ENCODE measurements around the gene KRT33A. TPM values are rescaled to one million over a fixed set of nuclear protein-coding genes. Genes with fewer than 3 reads are reported as not detected.

KRT33A gene
- total RNA-seq, 1 experiment from 2014 or later = not detected

DNA sequence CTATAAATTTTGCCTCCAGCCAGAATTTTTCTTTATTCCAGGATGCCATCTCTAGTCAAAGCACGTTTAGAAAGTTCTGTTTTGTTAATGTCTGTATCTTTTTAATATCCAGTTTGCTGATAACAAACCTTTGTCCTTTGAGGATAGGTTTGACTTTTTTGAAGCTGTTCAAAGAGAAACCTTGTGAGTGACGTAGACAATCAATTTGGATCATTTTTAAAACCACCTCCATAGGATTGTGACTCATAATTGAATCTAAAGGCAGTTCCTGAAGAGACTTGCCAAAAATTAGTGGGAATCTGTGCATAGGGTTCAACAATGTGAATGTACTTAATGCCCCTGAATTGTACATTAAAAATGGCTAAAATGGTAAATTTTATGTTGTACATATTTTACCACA is 40.9 kb upstream of the KRT33A start:
- H3K36me3 Mint-ChIP-seq (ENCODE audit: insufficient read depth, unreplicated experiment) = peaks cover 5% of the 10 kb centered on the region
- ChIA-PET CTCF (interaction anchor here (0.5 kb wide), 1 partner anchor 302 kb away, joined by 4 read pairs; no protein-coding TSS in a partner anchor), POLR2A (interaction anchor here (1.7 kb wide), 1 partner anchor 12 kb away, joined by 6 read pairs; no protein-coding TSS in a partner anchor)
- H3K4me3 Mint-ChIP-seq (ENCODE audit: unreplicated experiment) = no peak overlapping the region
- no peaks in the 10 kb centered on the region for H3K27me3 Mint-ChIP-seq (ENCODE audit: insufficient read depth, unreplicated experiment)
- TF ChIP-seq, protein P1, sequence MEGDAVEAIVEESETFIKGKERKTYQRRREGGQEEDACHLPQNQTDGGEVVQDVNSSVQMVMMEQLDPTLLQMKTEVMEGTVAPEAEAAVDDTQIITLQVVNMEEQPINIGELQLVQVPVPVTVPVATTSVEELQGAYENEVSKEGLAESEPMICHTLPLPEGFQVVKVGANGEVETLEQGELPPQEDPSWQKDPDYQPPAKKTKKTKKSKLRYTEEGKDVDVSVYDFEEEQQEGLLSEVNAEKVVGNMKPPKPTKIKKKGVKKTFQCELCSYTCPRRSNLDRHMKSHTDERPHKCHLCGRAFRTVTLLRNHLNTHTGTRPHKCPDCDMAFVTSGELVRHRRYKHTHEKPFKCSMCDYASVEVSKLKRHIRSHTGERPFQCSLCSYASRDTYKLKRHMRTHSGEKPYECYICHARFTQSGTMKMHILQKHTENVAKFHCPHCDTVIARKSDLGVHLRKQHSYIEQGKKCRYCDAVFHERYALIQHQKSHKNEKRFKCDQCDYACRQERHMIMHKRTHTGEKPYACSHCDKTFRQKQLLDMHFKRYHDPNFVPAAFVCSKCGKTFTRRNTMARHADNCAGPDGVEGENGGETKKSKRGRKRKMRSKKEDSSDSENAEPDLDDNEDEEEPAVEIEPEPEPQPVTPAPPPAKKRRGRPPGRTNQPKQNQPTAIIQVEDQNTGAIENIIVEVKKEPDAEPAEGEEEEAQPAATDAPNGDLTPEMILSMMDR (IDR thresholded peaks at IDR 0.05; ENCODE audit: unreplicated experiment) = no peak
- H3K9me3 Mint-ChIP-seq (ENCODE audit: unreplicated experiment) = peaks cover 4% of the 10 kb centered on the region
- intact Hi-C loops (cut with micrococcal nuclease) = no loop called here
- no peak overlapping the region for H3K27ac Mint-ChIP-seq (ENCODE audit: low read depth, unreplicated experiment)
- no peak for DNase-seq (ENCODE audit: unreplicated experiment)
- H3K4me1 Mint-ChIP-seq (ENCODE audit: insufficient read depth, unreplicated experiment) = no peaks in the 10 kb centered on the region
- no TSS peak for BruUV-seq (replicated peaks)

DNA sequence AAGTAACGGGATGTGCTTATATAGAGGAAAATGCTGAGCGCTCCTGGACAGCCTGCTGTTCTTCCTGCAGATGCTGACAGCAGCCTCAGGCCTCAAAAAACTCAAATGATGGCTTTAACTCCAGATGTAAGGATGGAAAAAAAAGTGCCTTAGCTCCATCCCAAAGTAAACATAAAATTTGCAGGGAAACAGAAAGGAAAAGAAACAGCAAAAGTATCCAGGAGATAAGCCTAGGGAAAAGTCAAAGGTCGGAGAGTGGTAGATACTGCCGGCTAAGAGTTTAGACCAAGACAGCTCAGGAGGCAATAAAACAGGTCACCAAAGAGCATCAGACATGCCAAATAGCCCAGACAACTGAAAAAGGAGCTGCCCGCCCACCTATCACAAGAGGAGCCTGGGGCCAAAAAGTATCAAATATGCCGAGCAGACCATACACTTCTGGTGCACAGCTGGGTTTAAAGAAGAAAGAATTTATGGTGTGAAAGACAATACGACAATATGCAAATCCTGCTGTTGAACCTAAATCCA is 39.8 kb upstream of the KRT33A start:
- no peaks in the 10 kb centered on the region for H3K4me1 Mint-ChIP-seq (ENCODE audit: insufficient read depth, unreplicated experiment)
- TF ChIP-seq, protein P1 (IDR thresholded peaks at IDR 0.05; ENCODE audit: unreplicated experiment) = no peak
- H3K9me3 Mint-ChIP-seq (ENCODE audit: unreplicated experiment) = peaks cover 8% of the 10 kb centered on the region
- no peak for DNase-seq (ENCODE audit: unreplicated experiment)
- H3K27me3 Mint-ChIP-seq (ENCODE audit: insufficient read depth, unreplicated experiment) = no peaks in the 10 kb centered on the region
- CTCF ChIA-PET = interaction anchor here (1.4 kb wide), 1 partner anchor 13 kb away, joined by 8 read pairs; no protein-coding TSS in a partner anchor
- BruUV-seq (replicated peaks) = no TSS peak
- POLR2A ChIA-PET = interaction anchor here (0.7 to 1.7 kb wide), 4 partner anchors 8 to 27 kb away, joined by 3 to 6 read pairs (median 4); partner anchors contain the start of gene KRT34
- no peak overlapping the region for H3K27ac Mint-ChIP-seq (ENCODE audit: low read depth, unreplicated experiment)
- intact Hi-C loops (cut with micrococcal nuclease) = no loop called here
- peaks cover 5% of the 10 kb centered on the region for H3K36me3 Mint-ChIP-seq (ENCODE audit: insufficient read depth, unreplicated experiment)
- no peak overlapping the region for H3K4me3 Mint-ChIP-seq (ENCODE audit: unreplicated experiment)

DNA sequence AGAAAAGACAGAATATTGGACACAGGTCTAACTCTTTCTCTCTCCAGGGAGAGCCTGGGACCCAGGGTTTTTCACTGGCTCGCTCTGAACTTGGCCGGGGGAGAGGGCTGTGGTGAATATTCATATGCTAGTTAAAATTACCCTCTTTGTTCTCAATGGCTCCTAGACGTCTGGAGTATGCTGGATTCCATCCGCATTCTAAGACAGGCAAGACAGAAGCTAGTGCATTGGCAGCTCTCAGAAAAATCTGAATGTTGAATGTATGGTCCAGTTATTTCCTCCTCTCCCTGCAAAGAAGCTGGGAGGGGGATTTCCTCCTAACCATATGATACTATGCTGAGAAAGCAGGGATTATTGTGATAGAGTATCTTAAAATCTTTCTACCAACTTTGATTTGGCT is 37.0 kb upstream of the KRT33A start:
- no peak overlapping the region for H3K27ac Mint-ChIP-seq (ENCODE audit: low read depth, unreplicated experiment)
- BruUV-seq (replicated peaks) = no TSS peak

DNA sequence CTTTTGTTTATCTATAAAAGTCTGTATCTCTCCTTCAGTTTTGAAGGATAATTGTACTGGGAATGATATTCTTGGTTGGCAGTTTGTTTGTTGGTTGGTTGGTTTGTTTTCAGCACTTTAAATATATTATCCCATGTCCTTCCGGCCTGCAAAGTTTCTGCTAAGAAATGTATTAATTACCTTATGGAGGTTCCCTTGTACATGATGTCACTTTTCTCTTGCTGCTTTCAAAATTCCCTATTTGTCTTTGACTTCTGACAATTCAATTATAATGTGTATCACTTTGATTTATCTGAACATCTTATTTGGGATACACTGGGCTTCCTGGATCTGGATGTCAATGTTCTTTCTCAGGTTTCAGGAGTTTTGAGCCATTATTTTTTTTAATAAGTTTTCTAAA is 35.6 kb upstream of the KRT33A start:
- no peak for DNase-seq (ENCODE audit: unreplicated experiment)
- intact Hi-C loops (cut with micrococcal nuclease) = no loop called here
- H3K27ac Mint-ChIP-seq (ENCODE audit: low read depth, unreplicated experiment) = no peak overlapping the region
- H3K4me1 Mint-ChIP-seq (ENCODE audit: insufficient read depth, unreplicated experiment) = no peaks in the 10 kb centered on the region
- H3K4me3 Mint-ChIP-seq (ENCODE audit: unreplicated experiment) = no peak overlapping the region
- ChIA-PET CTCF (no interaction called here), POLR2A (no interaction called here)
- no peaks in the 10 kb centered on the region for H3K36me3 Mint-ChIP-seq (ENCODE audit: insufficient read depth, unreplicated experiment)
- BruUV-seq (replicated peaks) = no TSS peak
- H3K27me3 Mint-ChIP-seq (ENCODE audit: insufficient read depth, unreplicated experiment) = peaks cover 11% of the 10 kb centered on the region
- TF ChIP-seq, protein P1 (IDR thresholded peaks at IDR 0.05; ENCODE audit: unreplicated experiment) = no peak
- H3K9me3 Mint-ChIP-seq (ENCODE audit: unreplicated experiment) = peaks cover 8% of the 10 kb centered on the region

More for the DNA sequence above, 37.0 kb upstream of the KRT33A start:
- DNase-seq (ENCODE audit: unreplicated experiment) = no peak
- Mint-ChIP-seq H3K36me3 (ENCODE audit: insufficient read depth, unreplicated experiment) (no peaks in the 10 kb centered on the region), H3K4me1 (ENCODE audit: insufficient read depth, unreplicated experiment) (no peaks in the 10 kb centered on the region), H3K9me3 (ENCODE audit: unreplicated experiment) (peaks cover 8% of the 10 kb centered on the region), H3K27me3 (ENCODE audit: insufficient read depth, unreplicated experiment) (peaks cover 11% of the 10 kb centered on the region), H3K4me3 (ENCODE audit: unreplicated experiment) (no peak overlapping the region)
- intact Hi-C loops (cut with micrococcal nuclease) = no loop called here
- TF ChIP-seq, protein P1 (IDR thresholded peaks at IDR 0.05; ENCODE audit: unreplicated experiment) = no peak
- ChIA-PET POLR2A (no interaction called here), CTCF (no interaction called here)
